OCI-LY1 (cell line): ENCODE measurements around the gene EIF2B1.

ENCODE experiments used
- EZH2 ChIP-seq: fragments of 200-600 bp; sonication (generic), shearing (Covaris generic); IDR thresholded peaks from 2 replicates; pipeline ENCODE4 v1.8.0; 2017; ENCODE audit warnings: borderline replicate concordance, mixed run types, mild to moderate bottlenecking, antibody characterized with exemption, low read length, moderate library complexity, mixed read lengths
- TF ChIP-seq, protein P1 (sequence below): fragments of 200-600 bp; sonication (generic), shearing (Covaris generic); IDR thresholded peaks from 2 replicates; pipeline ENCODE4 v1.5.1; 2017; ENCODE audit warnings: mild to moderate bottlenecking, antibody characterized with exemption, low read length, moderate library complexity, mixed read lengths

DNA sequence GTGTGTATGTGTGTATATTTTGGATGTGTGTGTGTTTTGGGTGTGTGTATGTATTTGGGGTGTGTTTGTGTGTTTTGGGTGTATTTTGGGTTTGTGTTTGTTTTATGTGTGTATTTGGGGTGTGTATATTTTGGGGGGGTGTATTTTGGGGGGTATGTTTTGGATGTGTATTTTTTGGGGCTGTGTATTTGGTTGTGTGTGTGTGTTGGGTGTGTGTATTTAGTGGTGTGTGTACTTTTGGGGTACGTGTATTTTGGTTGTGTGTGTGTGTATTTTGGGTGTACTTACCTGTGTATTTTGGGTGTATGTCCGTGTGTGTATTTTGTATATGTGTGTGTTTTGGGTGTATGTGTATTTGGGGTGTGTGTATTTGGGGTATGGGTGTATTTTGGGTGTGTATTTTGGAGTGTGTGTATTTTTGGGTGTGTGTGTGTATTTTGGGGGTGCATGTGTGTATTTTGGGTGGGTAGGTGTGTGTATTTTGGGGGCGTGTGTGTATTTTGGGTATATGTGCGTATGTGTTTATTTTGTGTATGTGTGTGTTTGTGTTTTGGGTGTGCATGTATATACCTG is 20.7 kb upstream of the EIF2B1 start:
- TF ChIP-seq, protein P1, sequence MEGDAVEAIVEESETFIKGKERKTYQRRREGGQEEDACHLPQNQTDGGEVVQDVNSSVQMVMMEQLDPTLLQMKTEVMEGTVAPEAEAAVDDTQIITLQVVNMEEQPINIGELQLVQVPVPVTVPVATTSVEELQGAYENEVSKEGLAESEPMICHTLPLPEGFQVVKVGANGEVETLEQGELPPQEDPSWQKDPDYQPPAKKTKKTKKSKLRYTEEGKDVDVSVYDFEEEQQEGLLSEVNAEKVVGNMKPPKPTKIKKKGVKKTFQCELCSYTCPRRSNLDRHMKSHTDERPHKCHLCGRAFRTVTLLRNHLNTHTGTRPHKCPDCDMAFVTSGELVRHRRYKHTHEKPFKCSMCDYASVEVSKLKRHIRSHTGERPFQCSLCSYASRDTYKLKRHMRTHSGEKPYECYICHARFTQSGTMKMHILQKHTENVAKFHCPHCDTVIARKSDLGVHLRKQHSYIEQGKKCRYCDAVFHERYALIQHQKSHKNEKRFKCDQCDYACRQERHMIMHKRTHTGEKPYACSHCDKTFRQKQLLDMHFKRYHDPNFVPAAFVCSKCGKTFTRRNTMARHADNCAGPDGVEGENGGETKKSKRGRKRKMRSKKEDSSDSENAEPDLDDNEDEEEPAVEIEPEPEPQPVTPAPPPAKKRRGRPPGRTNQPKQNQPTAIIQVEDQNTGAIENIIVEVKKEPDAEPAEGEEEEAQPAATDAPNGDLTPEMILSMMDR = no peak
- TF ChIP-seq EZH2 = no peak
